Transverse colon (tissue), 4 donors: ENCODE data around the gene SF3B3. TPM values are rescaled to one million over a fixed set of nuclear protein-coding genes. Genes with fewer than 3 reads are reported as not detected.

Source experiments
- DNase-seq: peaks from one replicate; pipeline ENCODE4 v3.0.0-alpha.2; 2019
- H3K27ac ChIP-seq, 4 donors: fragments of 200-600 bp; sonication (generic); 2 replicates each; pipeline ENCODE4 v1.5.1; 2016 to 2018; ENCODE audit warnings: inconsistent platforms in 4 of 4
- H3K27me3 ChIP-seq: fragments of 200-600 bp; sonication (generic); 2 replicates; pipeline ENCODE4 v1.5.1; 2017; ENCODE audit warnings: inconsistent platforms
- H3K36me3 ChIP-seq, 4 donors: fragments of 200-600 bp; sonication (generic); 2 replicates each; pipeline ENCODE4 v1.5.1; 2017 to 2019; ENCODE audit warnings: inconsistent platforms in 4 of 4
- H3K4me1 ChIP-seq, 4 donors: fragments of 200-600 bp; sonication (generic); 2 replicates each; pipeline ENCODE4 v1.5.1; 2017 to 2020; ENCODE audit warnings: inconsistent platforms in 4 of 4
- H3K4me3 ChIP-seq, 4 donors: fragments of 200-600 bp; sonication (generic); 1 replicate in 1 of 4; 2 replicates in 3 of 4; pipeline versions ENCODE4 v1.5.1 to v1.6.1; 2017 to 2019; ENCODE audit warnings: inconsistent platforms in 4 of 4
- H3K9me3 ChIP-seq, 2 donors: fragments of 200-600 bp; sonication (generic); 2 replicates each; pipeline ENCODE4 v1.5.1; 2017 to 2019; ENCODE audit warnings: inconsistent platforms in 2 of 2
- CTCF ChIP-seq, 5 experiments: fragments of 200-600 bp in 3 of 5; fragments of 450-650 bp in 2 of 5; sonication (generic) in 3 of 5; IDR thresholded peaks; 1 replicate in 2 of 5; 2 replicates in 3 of 5; pipeline ENCODE4 v1.5.1; 2016 to 2017; ENCODE audit warnings: antibody characterized with exemption in 5 of 5, inconsistent platforms in 3 of 5, mild to moderate bottlenecking in 2 of 5, moderate library complexity in 1 of 5
- EP300 ChIP-seq: sonication (generic); formaldehyde crosslinking; IDR thresholded peaks from one replicate; pipeline ENCODE4 v1.6.1; 2017; ENCODE audit warnings: antibody characterized with exemption, low read depth
- POLR2A ChIP-seq: fragments of 450-650 bp; IDR thresholded peaks from one replicate; pipeline ENCODE4 v1.6.1; 2016; ENCODE audit warnings: antibody characterized with exemption, mild to moderate bottlenecking, moderate library complexity
- POLR2AphosphoS5 ChIP-seq, 3 donors: sonication (generic); formaldehyde crosslinking; IDR thresholded peaks; one replicate each; pipeline ENCODE4 v1.6.1; 2016; ENCODE audit warnings: antibody characterized with exemption in 3 of 3
- WGBS, 2 donors: methylation state at CpG; one replicate each; pipeline ENCODE4 v1.1.5; 2018; ENCODE audit warnings: low coverage in 1 of 2; 5-methylcytosine and 5-hydroxymethylcytosine counted together
- in situ Hi-C, 4 donors: fragments of 200-750 bp; cut with MboI; loops; one replicate each; pipeline versions ENCODE4 v1.15.0 to v1.15.1; 2017; ENCODE audit warnings: low sequenced_read_pairs in 3 of 4, low pct_ligation_motif_present in 1 of 4, low pct_unique_long_range_greater_than_20kb in 1 of 4
- intact Hi-C: fragments of 100-400 bp; cut with DNase I; formaldehyde crosslinking; loops from one replicate; pipeline ENCODE4 v1.15.1; 2023; ENCODE audit warnings: low total_unique reads
- total RNA-seq, 4 donors: library from RNA; depleted of rRNA; stranded (reverse); fragments of >200 nt; gene quantifications; one replicate each; pipeline ENCODE4 v1.1.0, GENCODE V29; 2016

Gene SF3B3
- total RNA-seq, 4 donors from 2014 or later, result 59.5 to 135 (median 72.8) TPM

GRCh38 chr16:70494777-70495176 lies 28.8 kb upstream of the SF3B3 start:
- no peaks in the 10 kb centered on the region for H3K9me3 ChIP-seq
- H3K36me3 ChIP-seq, result peaks cover 0 to 44% (median 15%) of the 10 kb centered on the region in 4 donors
- DNase-seq, result no peak
- no peak overlapping the region for H3K4me3 ChIP-seq
- in situ Hi-C loops, result no loop called here
- H3K4me1 ChIP-seq, result no peaks in the 10 kb centered on the region
- 88% methylated on average over 2 of the region's 2 CpGs; no CpG with 5 or more reads in 1 of the 2 donors for WGBS, 2 donors
- no peaks in the 10 kb centered on the region for H3K27me3 ChIP-seq
- no peak overlapping the region for H3K27ac ChIP-seq
- TF ChIP-seq EP300 (no peak), POLR2AphosphoS5 (IDR thresholded peaks at IDR 0.05) (no peak), CTCF (IDR thresholded peaks at IDR 0.05) (no peak), POLR2A (no peak)
- intact Hi-C loops, result no loop called here

GRCh38 chr16:70495425-70496182 lies 28.0 kb upstream of the SF3B3 start:
- WGBS, 2 donors, result 93 to 94% methylated on average over 5 to 9 of the region's 9 CpGs
- TF ChIP-seq POLR2A (no peak), EP300 (no peak), CTCF (IDR thresholded peaks at IDR 0.05) (no peak), POLR2AphosphoS5 (IDR thresholded peaks at IDR 0.05) (no peak)
- intact Hi-C loops (no loop called here), in situ Hi-C loops (no loop called here)
- no peak for DNase-seq
- H3K27ac ChIP-seq, result no peak overlapping the region
- no peaks in the 10 kb centered on the region for H3K27me3 ChIP-seq
- H3K9me3 ChIP-seq, result no peaks in the 10 kb centered on the region
- H3K4me3 ChIP-seq, result no peak overlapping the region
- H3K36me3 ChIP-seq, result peaks cover 0 to 51% (median 14%) of the 10 kb centered on the region in 4 donors
- no peaks in the 10 kb centered on the region for H3K4me1 ChIP-seq

- no peak for TF ChIP-seq POLR2A
- TF ChIP-seq EP300, result no peak
- no peak for TF ChIP-seq CTCF (IDR thresholded peaks at IDR 0.05)
- TF ChIP-seq POLR2AphosphoS5 (IDR thresholded peaks at IDR 0.05), result no peak
- H3K9me3 ChIP-seq, result no peaks in the 10 kb centered on the region
- intact Hi-C loops, result no loop called here
- H3K36me3 ChIP-seq, result peaks cover 0 to 53% (median 14%) of the 10 kb centered on the region in 4 donors
- no peak overlapping the region for H3K4me3 ChIP-seq
- WGBS, 2 donors, result 90% methylated on average over 6 of the region's 6 CpGs; no CpG with 5 or more reads in 1 of the 2 donors
- no peak overlapping the region for H3K27ac ChIP-seq
- H3K4me1 ChIP-seq, result no peaks in the 10 kb centered on the region
- DNase-seq, result no peak
- H3K27me3 ChIP-seq, result no peaks in the 10 kb centered on the region
- in situ Hi-C loops, result no loop called here
These were observed 27.1 kb upstream of the SF3B3 start for GRCh38 chr16:70496513-70496912.

GRCh38 chr16:70508752-70509151 lies 14.9 kb upstream of the SF3B3 start:
- intact Hi-C loops, result no loop called here
- Histone ChIP-seq H3K27ac (no peak overlapping the region), H3K27me3 (no peaks in the 10 kb centered on the region), H3K4me3 (no peak overlapping the region), H3K9me3 (no peaks in the 10 kb centered on the region), H3K4me1 (no peaks in the 10 kb centered on the region), H3K36me3 (peaks cover 0 to 52% (median 26%) of the 10 kb centered on the region in 4 donors)
- TF ChIP-seq POLR2A (no peak), CTCF (IDR thresholded peaks at IDR 0.05) (no peak), POLR2AphosphoS5 (IDR thresholded peaks at IDR 0.05) (no peak), EP300 (no peak)
- in situ Hi-C loops, result no loop called here
- 65 to 66% methylated on average over 4 to 5 of the region's 5 CpGs for WGBS, 2 donors
- no peak for DNase-seq
